HG03064 (cell line): ENCODE data around the gene FUT8.
"Not testable (repeated sequence)": the region's sequence is repeated elsewhere in the genome, so short reads cannot be mapped to it uniquely, and the experiment has no call there.

Experiments
- ATAC-seq: cut with Tn5 transposase; IDR thresholded peaks from one replicate; pipeline ENCODE4 v1.9.1; 2021; ENCODE audit warnings: low read depth; ENCODE audit not compliant: unreplicated experiment

Gene FUT8

GRCh38 chr14:65600742-65601141, 188.2 kb downstream of the FUT8 start:
- ATAC-seq = no peak

- ATAC-seq = no peak
Measured at GRCh38 chr14:65604535-65604934, 192.0 kb downstream of the FUT8 start.

- ATAC-seq = no peak
Measured at GRCh38 chr14:65604936-65605335, 192.4 kb downstream of the FUT8 start.

- ATAC-seq = no peak
Measured at GRCh38 chr14:65606460-65606859, 193.9 kb downstream of the FUT8 start.

GRCh38 chr14:65613131-65613650, 200.7 kb downstream of the FUT8 start:
- ATAC-seq = no peak

- no peak for ATAC-seq
Measured at GRCh38 chr14:65618996-65619395, 206.5 kb downstream of the FUT8 start.

- no peak for ATAC-seq
Measured at GRCh38 chr14:65620195-65620594, 207.7 kb downstream of the FUT8 start.

GRCh38 chr14:65622703-65623102, 210.2 kb downstream of the FUT8 start:
- no peak for ATAC-seq

- no peak for ATAC-seq
Measured at GRCh38 chr14:65623759-65624158, 211.2 kb downstream of the FUT8 start.

- no peak for ATAC-seq
Measured at GRCh38 chr14:65627315-65627714, 214.8 kb downstream of the FUT8 start.

- ATAC-seq = no peak
Measured at GRCh38 chr14:65628664-65629063, 216.1 kb downstream of the FUT8 start.

GRCh38 chr14:65631040-65631439, 218.5 kb downstream of the FUT8 start:
- no peak for ATAC-seq

- ATAC-seq = no peak
Measured at GRCh38 chr14:65632487-65632886, 220.0 kb downstream of the FUT8 start.

GRCh38 chr14:65633666-65634065, 221.1 kb downstream of the FUT8 start:
- ATAC-seq = not testable (repeated sequence)

- peak; percentile 67 for ATAC-seq
Measured at GRCh38 chr14:65637780-65638179, 225.2 kb downstream of the FUT8 start.

- no peak for ATAC-seq
Measured at GRCh38 chr14:65639216-65639615, 226.7 kb downstream of the FUT8 start.

GRCh38 chr14:65650826-65651225, 238.3 kb downstream of the FUT8 start:
- ATAC-seq = no peak

GRCh38 chr14:65656554-65656953, 244.0 kb downstream of the FUT8 start:
- ATAC-seq = no peak

GRCh38 chr14:65658202-65658601, 245.7 kb downstream of the FUT8 start:
- ATAC-seq = no peak

GRCh38 chr14:65661865-65662264, 249.3 kb downstream of the FUT8 start:
- ATAC-seq = no peak

- ATAC-seq = no peak
Measured at GRCh38 chr14:65664436-65664835, 251.9 kb downstream of the FUT8 start.

- no peak for ATAC-seq
Measured at GRCh38 chr14:65676361-65677014, 264.0 kb downstream of the FUT8 start.

GRCh38 chr14:65685572-65685971, 273.0 kb downstream of the FUT8 start:
- ATAC-seq = no peak
